ENCODE data around the gene DNAJA4. TPM values are rescaled to one million over a fixed set of nuclear protein-coding genes. Genes with fewer than 3 reads are reported as not detected.

DNAJA4 gene
- total RNA-seq, 4 donors from 2014 or later, result 14.2 to 16.9 (median 16.4) TPM

DNA sequence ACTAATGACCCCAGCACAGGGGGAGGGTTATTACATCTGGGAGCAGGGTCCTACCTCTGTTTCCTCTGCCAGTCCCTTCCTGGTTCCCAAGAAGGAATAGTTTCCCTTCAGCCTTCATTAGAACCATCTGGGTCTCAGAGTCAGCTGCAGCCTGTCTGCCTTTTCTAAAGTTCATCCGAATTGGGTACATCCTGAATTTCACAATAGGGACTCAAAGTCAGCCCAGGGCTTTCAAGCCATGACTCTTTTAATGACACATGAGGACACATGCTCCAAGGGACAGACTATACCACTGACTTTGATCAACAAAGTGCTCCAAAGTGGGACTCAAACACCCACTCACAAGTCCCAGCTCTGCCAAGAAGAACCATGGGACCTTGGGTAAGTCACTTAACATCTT lies 63.1 kb downstream of the DNAJA4 start:
- H3K27ac ChIP-seq, result no peak overlapping the region
- no peaks in the 10 kb centered on the region for H3K27me3 ChIP-seq
- H3K4me1 ChIP-seq, result peaks cover 0 to 7% (median 0%) of the 10 kb centered on the region in 4 donors
- WGBS, 2 donors, result 58 to 79% methylated on average over 1 of the region's 1 CpG
- no peak for DNase-seq (ENCODE audit: low spot score in 2 of 2)
- H3K9me3 ChIP-seq, result no peaks in the 10 kb centered on the region
- TF ChIP-seq POLR2A (IDR thresholded peaks at IDR 0.05), result no peak
- TF ChIP-seq EP300 (IDR thresholded peaks at IDR 0.05), result no peak
- TF ChIP-seq, protein P1, sequence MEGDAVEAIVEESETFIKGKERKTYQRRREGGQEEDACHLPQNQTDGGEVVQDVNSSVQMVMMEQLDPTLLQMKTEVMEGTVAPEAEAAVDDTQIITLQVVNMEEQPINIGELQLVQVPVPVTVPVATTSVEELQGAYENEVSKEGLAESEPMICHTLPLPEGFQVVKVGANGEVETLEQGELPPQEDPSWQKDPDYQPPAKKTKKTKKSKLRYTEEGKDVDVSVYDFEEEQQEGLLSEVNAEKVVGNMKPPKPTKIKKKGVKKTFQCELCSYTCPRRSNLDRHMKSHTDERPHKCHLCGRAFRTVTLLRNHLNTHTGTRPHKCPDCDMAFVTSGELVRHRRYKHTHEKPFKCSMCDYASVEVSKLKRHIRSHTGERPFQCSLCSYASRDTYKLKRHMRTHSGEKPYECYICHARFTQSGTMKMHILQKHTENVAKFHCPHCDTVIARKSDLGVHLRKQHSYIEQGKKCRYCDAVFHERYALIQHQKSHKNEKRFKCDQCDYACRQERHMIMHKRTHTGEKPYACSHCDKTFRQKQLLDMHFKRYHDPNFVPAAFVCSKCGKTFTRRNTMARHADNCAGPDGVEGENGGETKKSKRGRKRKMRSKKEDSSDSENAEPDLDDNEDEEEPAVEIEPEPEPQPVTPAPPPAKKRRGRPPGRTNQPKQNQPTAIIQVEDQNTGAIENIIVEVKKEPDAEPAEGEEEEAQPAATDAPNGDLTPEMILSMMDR (IDR thresholded peaks at IDR 0.05), result no peak
- H3K36me3 ChIP-seq, result no peaks in the 10 kb centered on the region
- H3K4me3 ChIP-seq, result no peak overlapping the region

DNA sequence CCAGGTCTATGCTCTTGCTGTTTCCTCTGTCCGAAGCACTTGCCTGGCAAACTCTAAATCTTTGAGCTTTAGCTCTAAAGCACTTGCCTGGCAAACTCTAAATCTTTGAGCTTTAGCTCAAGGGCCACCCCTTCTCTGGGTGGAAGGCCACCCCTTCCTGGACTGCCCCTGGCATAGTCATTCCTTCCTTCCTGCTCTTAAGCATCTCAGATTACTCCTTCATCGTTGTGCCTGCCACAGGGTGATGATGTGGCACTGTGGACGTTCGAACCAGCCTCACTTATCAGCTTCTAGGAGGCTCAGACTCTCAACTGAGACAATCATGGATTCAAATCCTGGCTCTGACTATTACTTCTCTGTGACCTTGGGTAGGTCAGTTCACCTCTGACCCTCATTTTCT lies 65.3 kb downstream of the DNAJA4 start:
- Histone ChIP-seq H3K36me3 (no peaks in the 10 kb centered on the region), H3K9me3 (peaks cover 0 to 5% (median 0%) of the 10 kb centered on the region in 4 donors), H3K4me3 (no peak overlapping the region), H3K27me3 (no peaks in the 10 kb centered on the region), H3K27ac (no peak overlapping the region), H3K4me1 (peaks cover 0 to 7% (median 0%) of the 10 kb centered on the region in 4 donors)
- no peak for DNase-seq (ENCODE audit: low spot score in 2 of 2)
- TF ChIP-seq, protein P1 (IDR thresholded peaks at IDR 0.05), result no peak
- no peak for TF ChIP-seq EP300 (IDR thresholded peaks at IDR 0.05)
- no peak for TF ChIP-seq POLR2A (IDR thresholded peaks at IDR 0.05)
- WGBS, 2 donors, result 51 to 58% methylated on average over 4 of the region's 4 CpGs

Small RNA genes lying within 50 kb of the gene (small RNA-seq; reads per million reads assigned to genes)
- not detected for gene AC090607.5

Other genes with a start within 250 kb of the DNAJA4 start
- 100 to 1,000 TPM in 2 of 4 donors, 10 to 100 TPM in 2; 64.5 to 127 (median 94.5) TPM for gene TBC1D2B, start 186.9 kb upstream of the DNAJA4 start, total RNA-seq
- not detected for gene SH2D7, start 172.0 kb upstream of the DNAJA4 start, total RNA-seq
- 10 to 100 TPM in 1 of 4 donors, 1 to 10 TPM in 2, under 1 TPM in 1; 0.63 to 11.0 (median 2.8) TPM for gene CIB2, start 133.1 kb upstream of the DNAJA4 start, total RNA-seq
- 10 to 100 TPM; 46.9 to 70.7 (median 63.4) TPM for gene IDH3A, start 115.2 kb upstream of the DNAJA4 start, total RNA-seq
- gene ACSBG1, start 30.0 kb upstream of the DNAJA4 start, total RNA-seq, result under 1 TPM in 2 of 4 donors, not detected in 2; under 0.01 to 0.21 TPM
- 10 to 100 TPM; 50.3 to 75.1 (median 55.5) TPM for gene SKIC8, start 35.0 kb downstream of the DNAJA4 start, total RNA-seq
- gene CRABP1, start 75.8 kb downstream of the DNAJA4 start, total RNA-seq, result 1 to 10 TPM in 2 of 4 donors, not detected in 2; 1.6 to 6.6 TPM
- gene IREB2, start 173.7 kb downstream of the DNAJA4 start, total RNA-seq, result 10 to 100 TPM; 32.4 to 45.9 (median 42.4) TPM
- 10 to 100 TPM in 2 of 4 donors, 1 to 10 TPM in 2; 8.0 to 31.9 (median 10.2) TPM for gene HYKK, start 243.0 kb downstream of the DNAJA4 start, total RNA-seq